Sigmoid colon (tissue), 4 donors: ENCODE data around the gene SFMBT1.

Experiments
- CTCF ChIP-seq, 4 experiments: fragments of 450-650 bp in 3 of 4; fragments of 200-600 bp in 1 of 4; IDR thresholded peaks; one replicate each; pipeline ENCODE4 v1.5.1; 2016 to 2019; ENCODE audit warnings: antibody characterized with exemption in 4 of 4, mild to moderate bottlenecking in 3 of 4, moderate library complexity in 2 of 4
- POLR2AphosphoS5 ChIP-seq, 4 donors: sonication (generic); formaldehyde crosslinking; IDR thresholded peaks; one replicate each; pipeline ENCODE4 v1.6.1; 2017; ENCODE audit warnings: antibody characterized with exemption in 4 of 4

GRCh38 chr3:53074761-53075742, 29.2 kb upstream of the SFMBT1 start:
- TF ChIP-seq CTCF (IDR thresholded peaks at IDR 0.05) (no peak), POLR2AphosphoS5 (IDR thresholded peaks at IDR 0.05) (no peak)
